ENCODE measurements around the gene INPP1.

INPP1 gene

DNA sequence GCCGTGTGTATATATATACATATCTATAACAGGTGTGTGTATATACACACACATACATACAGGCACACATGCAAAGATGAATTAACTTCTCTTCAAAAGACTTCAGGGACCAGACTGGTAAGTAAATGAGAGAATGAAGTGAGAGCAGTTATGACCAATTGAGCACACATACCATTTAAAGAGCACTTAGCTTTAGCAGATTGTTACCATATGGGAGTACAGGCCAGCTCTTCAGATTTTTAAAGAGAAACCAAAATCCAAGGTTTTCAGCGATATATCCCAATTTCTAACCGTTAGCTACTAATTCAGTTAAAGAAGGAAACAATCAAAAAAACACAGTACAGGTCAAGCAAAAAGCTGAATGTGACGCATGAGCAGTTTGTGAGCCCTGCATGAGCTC is 23.7 kb downstream of the INPP1 start:
- H3K4me3 ChIP-seq (ENCODE audit: low read depth, low read length) = no peak overlapping the region
- DNase-seq (ENCODE audit: low read depth) = no peak
- in situ Hi-C loops (cut with HindIII; ENCODE audit: low sequenced_read_pairs) = no loop called here
- TF ChIP-seq, protein P1, sequence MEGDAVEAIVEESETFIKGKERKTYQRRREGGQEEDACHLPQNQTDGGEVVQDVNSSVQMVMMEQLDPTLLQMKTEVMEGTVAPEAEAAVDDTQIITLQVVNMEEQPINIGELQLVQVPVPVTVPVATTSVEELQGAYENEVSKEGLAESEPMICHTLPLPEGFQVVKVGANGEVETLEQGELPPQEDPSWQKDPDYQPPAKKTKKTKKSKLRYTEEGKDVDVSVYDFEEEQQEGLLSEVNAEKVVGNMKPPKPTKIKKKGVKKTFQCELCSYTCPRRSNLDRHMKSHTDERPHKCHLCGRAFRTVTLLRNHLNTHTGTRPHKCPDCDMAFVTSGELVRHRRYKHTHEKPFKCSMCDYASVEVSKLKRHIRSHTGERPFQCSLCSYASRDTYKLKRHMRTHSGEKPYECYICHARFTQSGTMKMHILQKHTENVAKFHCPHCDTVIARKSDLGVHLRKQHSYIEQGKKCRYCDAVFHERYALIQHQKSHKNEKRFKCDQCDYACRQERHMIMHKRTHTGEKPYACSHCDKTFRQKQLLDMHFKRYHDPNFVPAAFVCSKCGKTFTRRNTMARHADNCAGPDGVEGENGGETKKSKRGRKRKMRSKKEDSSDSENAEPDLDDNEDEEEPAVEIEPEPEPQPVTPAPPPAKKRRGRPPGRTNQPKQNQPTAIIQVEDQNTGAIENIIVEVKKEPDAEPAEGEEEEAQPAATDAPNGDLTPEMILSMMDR (IDR thresholded peaks at IDR 0.05; ENCODE audit: low read depth, low read length, missing control alignments) = no peak

DNA sequence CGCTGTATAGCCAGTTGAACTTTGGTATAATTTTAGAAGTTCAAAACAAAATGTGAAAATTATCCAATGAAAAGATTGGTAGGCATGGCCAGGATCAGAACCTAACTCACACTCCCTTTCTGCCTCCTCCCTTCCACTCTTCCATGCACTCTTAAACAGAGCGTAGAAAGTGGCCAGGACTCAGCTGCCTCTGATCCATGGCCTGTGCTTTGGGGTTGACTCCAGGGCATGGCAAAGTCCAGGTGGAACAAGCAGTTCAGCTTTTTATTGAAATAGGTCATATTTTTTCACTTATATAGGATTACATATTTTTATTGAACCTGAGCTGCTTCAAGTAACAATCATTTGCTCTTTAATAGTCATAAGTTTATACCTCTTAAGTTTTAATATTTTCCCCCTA is 26.2 kb downstream of the INPP1 start:
- no peak overlapping the region for H3K4me3 ChIP-seq (ENCODE audit: low read depth, low read length)
- in situ Hi-C loops (cut with HindIII; ENCODE audit: low sequenced_read_pairs) = no loop called here
- DNase-seq (ENCODE audit: low read depth) = no peak
- TF ChIP-seq, protein P1 (IDR thresholded peaks at IDR 0.05; ENCODE audit: low read depth, low read length, missing control alignments) = no peak

DNA sequence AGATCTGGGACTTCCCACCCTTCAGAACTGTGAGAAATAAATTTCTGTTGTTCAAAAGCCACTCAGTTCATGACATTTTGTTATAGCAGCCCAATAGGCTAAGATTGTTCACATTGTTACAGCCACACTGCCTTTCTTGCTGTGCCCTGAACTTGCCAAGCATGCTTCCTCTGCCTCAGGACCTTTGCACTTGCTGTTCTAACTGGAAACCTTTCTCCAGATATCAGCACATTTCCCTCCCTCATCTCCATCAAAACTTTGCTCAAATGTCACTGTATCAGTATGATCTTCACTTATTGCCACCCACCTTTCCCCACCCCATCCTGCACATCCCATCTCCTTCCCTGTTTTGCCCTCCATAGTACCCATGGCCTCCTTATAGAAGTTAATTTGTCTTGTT is 32.7 kb downstream of the INPP1 start:
- in situ Hi-C loops (cut with HindIII; ENCODE audit: low sequenced_read_pairs) = no loop called here

DNA sequence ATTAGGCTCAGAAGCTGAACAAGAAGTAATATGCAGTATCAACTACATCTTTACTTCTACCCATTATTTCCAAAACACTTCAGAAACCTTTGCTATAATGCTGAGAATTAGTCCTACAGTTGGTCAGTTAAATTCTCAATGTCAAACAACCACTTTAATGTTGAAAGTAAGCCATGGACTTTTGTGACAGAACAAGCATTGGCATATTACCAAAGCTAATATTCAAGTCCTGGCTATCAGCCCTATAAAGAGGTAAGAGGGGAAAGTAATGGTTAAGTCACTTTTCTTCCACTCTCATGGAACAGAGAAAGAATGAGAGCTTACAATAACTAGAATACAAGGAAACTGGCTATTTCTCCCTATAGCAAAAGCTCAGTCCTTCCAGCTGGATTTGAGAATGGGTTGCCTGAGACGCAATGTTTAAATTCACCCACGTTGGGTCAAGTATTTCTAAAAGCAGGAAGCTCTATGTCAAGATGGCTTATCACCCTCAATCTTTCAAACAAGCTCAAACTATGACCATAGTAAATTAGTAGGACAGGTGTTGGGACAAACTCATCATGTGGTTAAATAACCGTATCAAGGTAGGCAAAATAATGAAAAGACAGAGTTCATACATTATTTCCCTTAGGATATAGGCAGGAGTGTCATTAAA is 33.3 kb downstream of the INPP1 start:
- DNase-seq (ENCODE audit: low read depth) = no peak
- in situ Hi-C loops (cut with HindIII; ENCODE audit: low sequenced_read_pairs) = no loop called here
- TF ChIP-seq, protein P1 (IDR thresholded peaks at IDR 0.05; ENCODE audit: low read depth, low read length, missing control alignments) = no peak
- H3K4me3 ChIP-seq (ENCODE audit: low read depth, low read length) = no peak overlapping the region

More for the DNA sequence above, 32.7 kb downstream of the INPP1 start:
- TF ChIP-seq, protein P1 (IDR thresholded peaks at IDR 0.05; ENCODE audit: low read depth, low read length, missing control alignments) = no peak
- no peak for DNase-seq (ENCODE audit: low read depth)
- H3K4me3 ChIP-seq (ENCODE audit: low read depth, low read length) = no peak overlapping the region

DNA sequence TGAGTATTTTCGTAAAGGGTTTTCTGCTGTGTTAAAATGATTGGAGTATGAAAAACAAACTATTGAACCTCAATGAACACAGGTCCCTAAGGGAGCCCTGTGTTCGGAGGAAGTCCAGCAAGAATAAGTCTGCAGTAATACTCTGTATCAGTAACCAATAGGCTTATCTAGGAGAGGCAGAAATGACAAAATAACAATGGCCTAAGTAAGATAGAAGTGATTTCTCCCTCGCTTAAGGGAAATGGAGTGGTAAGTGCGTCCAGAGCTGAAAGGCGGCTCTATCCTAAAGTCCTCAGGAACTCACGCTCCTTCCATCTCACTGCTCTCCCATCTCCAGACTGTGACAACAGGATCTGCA is 35.5 kb downstream of the INPP1 start:
- TF ChIP-seq, protein P1 (IDR thresholded peaks at IDR 0.05; ENCODE audit: low read depth, low read length, missing control alignments) = no peak
- in situ Hi-C loops (cut with HindIII; ENCODE audit: low sequenced_read_pairs) = no loop called here
- no peak for DNase-seq (ENCODE audit: low read depth)
- no peak overlapping the region for H3K4me3 ChIP-seq (ENCODE audit: low read depth, low read length)

DNA sequence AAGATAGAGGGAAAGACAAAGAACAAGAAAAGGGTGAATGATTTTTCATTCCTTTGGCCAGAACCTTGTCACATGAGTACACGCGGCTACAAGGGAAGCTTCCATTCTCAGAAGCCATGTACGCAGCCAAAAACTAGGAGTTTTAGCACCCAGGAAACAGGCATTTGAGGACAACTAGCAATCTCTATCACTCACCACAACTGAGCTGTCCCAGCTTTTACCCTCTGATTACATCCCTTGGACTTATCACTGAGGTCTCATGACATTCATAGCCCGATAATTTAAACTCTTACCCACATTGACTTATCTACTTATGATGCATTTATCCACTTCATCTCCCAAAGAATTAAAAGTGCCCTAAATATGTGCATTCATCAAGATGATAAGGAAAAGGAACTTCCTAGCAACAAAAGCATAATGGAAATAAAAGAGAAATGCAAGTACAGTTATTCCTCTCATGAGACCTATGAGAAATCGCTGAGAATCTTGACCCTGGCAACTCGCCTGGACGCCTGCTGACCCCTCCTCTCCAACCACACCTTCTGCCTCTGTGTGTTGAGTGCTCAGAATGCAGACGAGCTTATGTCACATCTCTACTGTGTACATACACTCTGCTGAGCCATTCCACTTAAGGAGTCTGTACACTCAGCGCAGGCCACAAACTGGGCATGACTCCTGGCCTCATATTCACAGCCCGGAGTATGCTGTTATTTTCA is 36.0 kb downstream of the INPP1 start:
- in situ Hi-C loops (cut with HindIII; ENCODE audit: low sequenced_read_pairs) = no loop called here
- DNase-seq (ENCODE audit: low read depth) = no peak
- TF ChIP-seq, protein P1 (IDR thresholded peaks at IDR 0.05; ENCODE audit: low read depth, low read length, missing control alignments) = no peak
- H3K4me3 ChIP-seq (ENCODE audit: low read depth, low read length) = no peak overlapping the region
